HepG2 (cell line): Measurements from ENCODE around the gene PRPF38A.

ENCODE experiments used
- RAD21 ChIP-seq: fragments of 450-650 bp; formaldehyde crosslinking; IDR thresholded peaks from 2 replicates; pipeline ENCODE4 v1.5.0; 2020; ENCODE audit warnings: mild to moderate bottlenecking
- RNF2 ChIP-seq: fragments of 450-650 bp; conservative IDR thresholded peaks from 2 replicates; pipeline ENCODE4 v1.6.1; 2016; ENCODE audit warnings: low read depth
- ZNF354B ChIP-seq: sonication (generic); formaldehyde crosslinking; IDR thresholded peaks from 2 replicates; pipeline ENCODE4 v1.8.0; 2022; ENCODE audit warnings: mild to moderate bottlenecking, missing genetic modification reagents
- ZSCAN29 ChIP-seq: sonication (generic); formaldehyde crosslinking; conservative IDR thresholded peaks from 2 replicates; pipeline ENCODE4 v1.4.0; 2020; ENCODE audit warnings: mild to moderate bottlenecking, missing genetic modification reagents
- TF ChIP-seq, protein P1 (sequence below), 2 experiments: IDR thresholded peaks; 2 replicates each; pipeline ENCODE4 v1.6.1; 2011 to 2012; ENCODE audit warnings: low read length in 2 of 2, borderline replicate concordance in 1 of 2, low read depth in 1 of 2, mild to moderate bottlenecking in 1 of 2, moderate library complexity in 1 of 2
- TF ChIP-seq, protein P2 (sequence below): sonication (generic); formaldehyde crosslinking; conservative IDR thresholded peaks from 2 replicates; pipeline ENCODE4 v1.4.0; 2020; ENCODE audit warnings: missing genetic modification reagents
- TF ChIP-seq, protein P3 (sequence below): sonication (generic); formaldehyde crosslinking; IDR thresholded peaks from 2 replicates; pipeline ENCODE4 v1.4.0; 2020; ENCODE audit warnings: low read depth, mild to moderate bottlenecking, missing genetic modification reagents

DNA sequence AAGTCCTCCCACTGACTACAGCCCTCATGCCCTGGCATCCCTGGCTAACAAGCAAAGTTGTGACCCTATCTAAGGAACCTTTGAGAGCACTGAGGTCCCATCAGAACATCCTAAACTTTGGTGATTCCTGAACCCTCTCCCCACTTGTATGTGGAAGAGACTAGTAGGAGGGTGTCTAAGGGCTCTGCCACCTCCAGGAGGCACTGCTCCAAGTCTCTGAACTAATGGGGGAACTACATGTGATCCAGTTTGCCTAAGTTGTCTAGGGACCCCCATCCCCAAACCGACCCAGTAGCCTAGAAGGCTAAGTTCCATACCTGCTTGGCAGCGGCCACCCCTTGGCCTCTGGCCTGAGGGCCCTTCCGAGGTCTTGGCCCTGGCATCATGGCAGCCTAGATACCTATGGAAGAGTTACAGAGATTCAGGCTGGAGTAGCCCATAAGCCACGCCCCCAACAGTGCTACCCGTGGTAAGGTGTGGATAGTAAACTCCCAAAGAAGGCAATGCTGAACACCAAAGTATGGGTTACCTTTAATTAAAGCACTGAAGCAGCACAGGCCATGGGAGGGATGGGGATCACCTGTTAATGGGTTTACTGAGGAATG lies 40.1 kb upstream of the PRPF38A start:
- TF ChIP-seq RNF2 (no peak), ZSCAN29 (CRISPR knock-in tag) (no peak), ZNF354B (CRISPR knock-in tag) (no peak), RAD21 (no peak)
- TF ChIP-seq, protein P1, sequence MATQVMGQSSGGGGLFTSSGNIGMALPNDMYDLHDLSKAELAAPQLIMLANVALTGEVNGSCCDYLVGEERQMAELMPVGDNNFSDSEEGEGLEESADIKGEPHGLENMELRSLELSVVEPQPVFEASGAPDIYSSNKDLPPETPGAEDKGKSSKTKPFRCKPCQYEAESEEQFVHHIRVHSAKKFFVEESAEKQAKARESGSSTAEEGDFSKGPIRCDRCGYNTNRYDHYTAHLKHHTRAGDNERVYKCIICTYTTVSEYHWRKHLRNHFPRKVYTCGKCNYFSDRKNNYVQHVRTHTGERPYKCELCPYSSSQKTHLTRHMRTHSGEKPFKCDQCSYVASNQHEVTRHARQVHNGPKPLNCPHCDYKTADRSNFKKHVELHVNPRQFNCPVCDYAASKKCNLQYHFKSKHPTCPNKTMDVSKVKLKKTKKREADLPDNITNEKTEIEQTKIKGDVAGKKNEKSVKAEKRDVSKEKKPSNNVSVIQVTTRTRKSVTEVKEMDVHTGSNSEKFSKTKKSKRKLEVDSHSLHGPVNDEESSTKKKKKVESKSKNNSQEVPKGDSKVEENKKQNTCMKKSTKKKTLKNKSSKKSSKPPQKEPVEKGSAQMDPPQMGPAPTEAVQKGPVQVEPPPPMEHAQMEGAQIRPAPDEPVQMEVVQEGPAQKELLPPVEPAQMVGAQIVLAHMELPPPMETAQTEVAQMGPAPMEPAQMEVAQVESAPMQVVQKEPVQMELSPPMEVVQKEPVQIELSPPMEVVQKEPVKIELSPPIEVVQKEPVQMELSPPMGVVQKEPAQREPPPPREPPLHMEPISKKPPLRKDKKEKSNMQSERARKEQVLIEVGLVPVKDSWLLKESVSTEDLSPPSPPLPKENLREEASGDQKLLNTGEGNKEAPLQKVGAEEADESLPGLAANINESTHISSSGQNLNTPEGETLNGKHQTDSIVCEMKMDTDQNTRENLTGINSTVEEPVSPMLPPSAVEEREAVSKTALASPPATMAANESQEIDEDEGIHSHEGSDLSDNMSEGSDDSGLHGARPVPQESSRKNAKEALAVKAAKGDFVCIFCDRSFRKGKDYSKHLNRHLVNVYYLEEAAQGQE (IDR thresholded peaks at IDR 0.05; ENCODE audit: borderline replicate concordance in 1 of 2, low read depth in 1 of 2, low read length in 2 of 2) = no peak
- TF ChIP-seq, protein P2, sequence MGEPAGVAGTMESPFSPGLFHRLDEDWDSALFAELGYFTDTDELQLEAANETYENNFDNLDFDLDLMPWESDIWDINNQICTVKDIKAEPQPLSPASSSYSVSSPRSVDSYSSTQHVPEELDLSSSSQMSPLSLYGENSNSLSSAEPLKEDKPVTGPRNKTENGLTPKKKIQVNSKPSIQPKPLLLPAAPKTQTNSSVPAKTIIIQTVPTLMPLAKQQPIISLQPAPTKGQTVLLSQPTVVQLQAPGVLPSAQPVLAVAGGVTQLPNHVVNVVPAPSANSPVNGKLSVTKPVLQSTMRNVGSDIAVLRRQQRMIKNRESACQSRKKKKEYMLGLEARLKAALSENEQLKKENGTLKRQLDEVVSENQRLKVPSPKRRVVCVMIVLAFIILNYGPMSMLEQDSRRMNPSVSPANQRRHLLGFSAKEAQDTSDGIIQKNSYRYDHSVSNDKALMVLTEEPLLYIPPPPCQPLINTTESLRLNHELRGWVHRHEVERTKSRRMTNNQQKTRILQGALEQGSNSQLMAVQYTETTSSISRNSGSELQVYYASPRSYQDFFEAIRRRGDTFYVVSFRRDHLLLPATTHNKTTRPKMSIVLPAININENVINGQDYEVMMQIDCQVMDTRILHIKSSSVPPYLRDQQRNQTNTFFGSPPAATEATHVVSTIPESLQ (CRISPR knock-in tag) = no peak
- TF ChIP-seq, protein P3, sequence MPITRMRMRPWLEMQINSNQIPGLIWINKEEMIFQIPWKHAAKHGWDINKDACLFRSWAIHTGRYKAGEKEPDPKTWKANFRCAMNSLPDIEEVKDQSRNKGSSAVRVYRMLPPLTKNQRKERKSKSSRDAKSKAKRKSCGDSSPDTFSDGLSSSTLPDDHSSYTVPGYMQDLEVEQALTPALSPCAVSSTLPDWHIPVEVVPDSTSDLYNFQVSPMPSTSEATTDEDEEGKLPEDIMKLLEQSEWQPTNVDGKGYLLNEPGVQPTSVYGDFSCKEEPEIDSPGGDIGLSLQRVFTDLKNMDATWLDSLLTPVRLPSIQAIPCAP (CRISPR knock-in tag) = no peak
